Nephron (organoid): ENCODE data around the gene MIDN.

Experiments
- H3K27ac Mint-ChIP-seq, 3 experiments: 2 replicates each; pipeline ENCODE4 v1.8.0; 2020; ENCODE audit warnings: mixed read lengths in 3 of 3, mild to moderate bottlenecking in 2 of 3, moderate library complexity in 1 of 3
- H3K27me3 Mint-ChIP-seq: 2 replicates; pipeline ENCODE4 v1.8.0; 2021; ENCODE audit warnings: low read depth, mild to moderate bottlenecking, moderate library complexity, mixed read lengths
- H3K36me3 Mint-ChIP-seq: 2 replicates; pipeline ENCODE4 v1.8.0; 2020; ENCODE audit warnings: low read depth, mixed read lengths
- H3K4me1 Mint-ChIP-seq: 2 replicates; pipeline ENCODE4 v1.8.0; 2020; ENCODE audit warnings: mixed read lengths
- H3K4me3 Mint-ChIP-seq, 3 experiments: 2 replicates each; pipeline ENCODE4 v1.8.0; 2020; ENCODE audit warnings: mild to moderate bottlenecking in 3 of 3, mixed read lengths in 3 of 3, moderate library complexity in 2 of 3
- H3K9me3 Mint-ChIP-seq: 2 replicates; pipeline ENCODE4 v1.8.0; 2020; ENCODE audit warnings: mixed read lengths
- CTCF ChIP-seq, 3 experiments: fragments of 200-600 bp; sonication (generic); IDR thresholded peaks; one replicate each; pipeline ENCODE4 v1.5.0; 2021; ENCODE audit warnings: antibody characterized with exemption in 3 of 3; ENCODE audit not compliant: unreplicated experiment in 3 of 3

The MIDN gene

GRCh38 chr19:1224047-1224825, 24.1 kb upstream of the MIDN start:
- no peak for TF ChIP-seq CTCF (IDR thresholded peaks at IDR 0.05; ENCODE audit: unreplicated experiment in 3 of 3)
- Mint-ChIP-seq H3K4me1 (no peaks in the 10 kb centered on the region), H3K27me3 (no peaks in the 10 kb centered on the region), H3K4me3 (no peak overlapping the region), H3K9me3 (no peaks in the 10 kb centered on the region), H3K27ac (no peak overlapping the region), H3K36me3 (peaks cover 4% of the 10 kb centered on the region)

GRCh38 chr19:1224847-1225246, 23.5 kb upstream of the MIDN start:
- H3K4me3 Mint-ChIP-seq = no peak overlapping the region
- H3K4me1 Mint-ChIP-seq = no peaks in the 10 kb centered on the region
- H3K27ac Mint-ChIP-seq = no peak overlapping the region
- no peaks in the 10 kb centered on the region for H3K9me3 Mint-ChIP-seq
- H3K27me3 Mint-ChIP-seq = no peaks in the 10 kb centered on the region
- H3K36me3 Mint-ChIP-seq = peaks cover 4% of the 10 kb centered on the region
- no peak for TF ChIP-seq CTCF (IDR thresholded peaks at IDR 0.05; ENCODE audit: unreplicated experiment in 3 of 3)

GRCh38 chr19:1225440-1226226, 22.8 kb upstream of the MIDN start:
- Mint-ChIP-seq H3K4me1 (no peaks in the 10 kb centered on the region), H3K27ac (no peak overlapping the region), H3K4me3 (no peak overlapping the region), H3K27me3 (no peaks in the 10 kb centered on the region), H3K36me3 (peaks cover 4% of the 10 kb centered on the region), H3K9me3 (no peaks in the 10 kb centered on the region)
- no peak for TF ChIP-seq CTCF (IDR thresholded peaks at IDR 0.05; ENCODE audit: unreplicated experiment in 3 of 3)

GRCh38 chr19:1226227-1226518, 22.2 kb upstream of the MIDN start:
- no peaks in the 10 kb centered on the region for H3K9me3 Mint-ChIP-seq
- no peaks in the 10 kb centered on the region for H3K4me1 Mint-ChIP-seq
- H3K4me3 Mint-ChIP-seq = no peak overlapping the region
- no peak overlapping the region for H3K27ac Mint-ChIP-seq
- no peaks in the 10 kb centered on the region for H3K27me3 Mint-ChIP-seq
- no peak for TF ChIP-seq CTCF (IDR thresholded peaks at IDR 0.05; ENCODE audit: unreplicated experiment in 3 of 3)
- peaks cover 4% of the 10 kb centered on the region for H3K36me3 Mint-ChIP-seq

GRCh38 chr19:1226522-1227303, 21.7 kb upstream of the MIDN start:
- TF ChIP-seq CTCF (IDR thresholded peaks at IDR 0.05; ENCODE audit: unreplicated experiment in 3 of 3) = no peak
- Mint-ChIP-seq H3K4me3 (no peak overlapping the region), H3K4me1 (peaks cover 2% of the 10 kb centered on the region), H3K36me3 (peaks cover 4% of the 10 kb centered on the region), H3K9me3 (no peaks in the 10 kb centered on the region), H3K27me3 (no peaks in the 10 kb centered on the region), H3K27ac (no peak overlapping the region)
